Measurements from ENCODE around the gene FMO3.

Gene FMO3

GRCh38 chr1:171115280-171115897 lies 24.7 kb downstream of the FMO3 start:
- Histone ChIP-seq H3K9ac (ENCODE audit: low read length) (no peak overlapping the region), H3K9me2 (replicated peaks; ENCODE audit: insufficient read depth, low read length) (no peaks in the 10 kb centered on the region), H4K20me1 (ENCODE audit: low read depth, low read length) (no peaks in the 10 kb centered on the region), H3K27me3 (ENCODE audit: low read length) (no peaks in the 10 kb centered on the region), H3F3A (ENCODE audit: insufficient read depth) (no peaks in the 10 kb centered on the region), H3K79me2 (ENCODE audit: insufficient read depth, low read length) (no peaks in the 10 kb centered on the region), H3K36me3 (ENCODE audit: low read length) (no peaks in the 10 kb centered on the region), H3K4me2 (ENCODE audit: low read depth, low read length, poor library complexity, severe bottlenecking) (no peak overlapping the region), H3K27ac (ENCODE audit: low read depth, low read length) (no peak overlapping the region), H2AFZ (ENCODE audit: low read depth, low read length, severe bottlenecking) (no peak overlapping the region), H3K4me3 (ENCODE audit: insufficient read depth, low read length, poor library complexity, severe bottlenecking) (no peak overlapping the region), H3K9me3 (ENCODE audit: insufficient read depth, low read length) (no peaks in the 10 kb centered on the region)
- TF ChIP-seq EZH2phosphoT487 (conservative IDR thresholded peaks at IDR 0.05; ENCODE audit: low read length) (no peak), CTCF (IDR thresholded peaks at IDR 0.05; ENCODE audit: insufficient read depth, low read length, poor library complexity, severe bottlenecking) (no peak)

GRCh38 chr1:171116676-171117075 lies 26.0 kb downstream of the FMO3 start:
- Histone ChIP-seq H3K9ac (ENCODE audit: low read length) (no peak overlapping the region), H3K36me3 (ENCODE audit: low read length) (no peaks in the 10 kb centered on the region), H3K4me3 (ENCODE audit: insufficient read depth, low read length, poor library complexity, severe bottlenecking) (no peak overlapping the region), H3K4me2 (ENCODE audit: low read depth, low read length, poor library complexity, severe bottlenecking) (no peak overlapping the region), H3K27ac (ENCODE audit: low read depth, low read length) (no peak overlapping the region), H3K79me2 (ENCODE audit: insufficient read depth, low read length) (no peaks in the 10 kb centered on the region), H2AFZ (ENCODE audit: low read depth, low read length, severe bottlenecking) (no peak overlapping the region), H3K9me2 (replicated peaks; ENCODE audit: insufficient read depth, low read length) (no peaks in the 10 kb centered on the region), H3K9me3 (ENCODE audit: insufficient read depth, low read length) (no peaks in the 10 kb centered on the region), H3F3A (ENCODE audit: insufficient read depth) (no peaks in the 10 kb centered on the region), H4K20me1 (ENCODE audit: low read depth, low read length) (no peaks in the 10 kb centered on the region), H3K27me3 (ENCODE audit: low read length) (no peaks in the 10 kb centered on the region)
- TF ChIP-seq CTCF (IDR thresholded peaks at IDR 0.05; ENCODE audit: insufficient read depth, low read length, poor library complexity, severe bottlenecking) (no peak), EZH2phosphoT487 (conservative IDR thresholded peaks at IDR 0.05; ENCODE audit: low read length) (no peak)

- H3K36me3 ChIP-seq (ENCODE audit: low read length) = no peaks in the 10 kb centered on the region
- H4K20me1 ChIP-seq (ENCODE audit: low read depth, low read length) = no peaks in the 10 kb centered on the region
- H3K9me3 ChIP-seq (ENCODE audit: insufficient read depth, low read length) = no peaks in the 10 kb centered on the region
- H2AFZ ChIP-seq (ENCODE audit: low read depth, low read length, severe bottlenecking) = no peak overlapping the region
- TF ChIP-seq CTCF (IDR thresholded peaks at IDR 0.05; ENCODE audit: insufficient read depth, low read length, poor library complexity, severe bottlenecking) (no peak), EZH2phosphoT487 (conservative IDR thresholded peaks at IDR 0.05; ENCODE audit: low read length) (no peak)
- H3K9me2 ChIP-seq (replicated peaks; ENCODE audit: insufficient read depth, low read length) = no peaks in the 10 kb centered on the region
- H3K4me3 ChIP-seq (ENCODE audit: insufficient read depth, low read length, poor library complexity, severe bottlenecking) = no peak overlapping the region
- no peak overlapping the region for H3K27ac ChIP-seq (ENCODE audit: low read depth, low read length)
- H3K4me2 ChIP-seq (ENCODE audit: low read depth, low read length, poor library complexity, severe bottlenecking) = no peak overlapping the region
- no peaks in the 10 kb centered on the region for H3F3A ChIP-seq (ENCODE audit: insufficient read depth)
- no peaks in the 10 kb centered on the region for H3K79me2 ChIP-seq (ENCODE audit: insufficient read depth, low read length)
- no peaks in the 10 kb centered on the region for H3K27me3 ChIP-seq (ENCODE audit: low read length)
- no peak overlapping the region for H3K9ac ChIP-seq (ENCODE audit: low read length)
Measured at GRCh38 chr1:171117085-171117484, 26.4 kb downstream of the FMO3 start.
